ENCODE results near the gene PCDHA3. TPM values are rescaled to one million over a fixed set of nuclear protein-coding genes. Genes with fewer than 3 reads are reported as not detected.
"Not testable (repeated sequence)": the region's sequence is repeated elsewhere in the genome, so short reads cannot be mapped to it uniquely, and the experiment has no call there.

The PCDHA3 gene
- polyA plus RNA-seq, 2 of the 4 experiments (the other 2 are of a cell fraction): 0.84 to 1.7 TPM

DNA sequence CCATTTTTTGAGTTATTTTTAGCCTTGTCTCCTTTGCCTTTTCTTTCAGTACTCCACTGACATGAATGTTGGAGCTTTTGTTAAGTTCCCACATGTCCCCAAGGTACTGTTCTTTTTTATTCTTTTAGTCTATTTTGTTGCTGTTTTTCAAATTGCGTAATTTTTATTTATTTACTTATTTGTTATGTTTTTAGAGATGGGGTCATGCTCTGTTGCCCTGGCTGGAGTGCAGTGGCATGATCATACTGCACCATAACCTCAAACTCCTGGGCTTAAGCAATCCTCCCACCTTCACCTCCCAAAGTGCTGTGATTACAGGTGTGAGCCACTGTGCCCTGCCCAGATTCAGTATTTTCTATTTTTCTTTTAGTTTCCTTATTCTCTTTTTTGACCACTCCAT, 20.3 kb upstream of the PCDHA3 start:
- Histone ChIP-seq H3K9me3 (peaks cover 56% of the 10 kb centered on the region), H3K4me3 (no peak overlapping the region), H3K4me1 (no peaks in the 10 kb centered on the region), H3K27ac (no peak overlapping the region), H3K4me2 (no peak overlapping the region)
- ChIA-PET POLR2A (no interaction called here), CTCF (interaction anchor here (2.4 kb wide), 1 partner anchor 26 kb away, joined by 8 read pairs; the partner anchor contains the start of gene PCDHA4)
- FAIRE-seq (no peak), DNase-seq (ENCODE audit: low read depth in 1 of 2, low spot score in 1 of 2) (no peak), ATAC-seq (no peak)
- no peak for TF ChIP-seq RFX5 (IDR thresholded peaks at IDR 0.05)
- no peak for TF ChIP-seq TFCP2L1 (CRISPR knock-in tag; IDR thresholded peaks at IDR 0.05)
- TF ChIP-seq, protein P1, sequence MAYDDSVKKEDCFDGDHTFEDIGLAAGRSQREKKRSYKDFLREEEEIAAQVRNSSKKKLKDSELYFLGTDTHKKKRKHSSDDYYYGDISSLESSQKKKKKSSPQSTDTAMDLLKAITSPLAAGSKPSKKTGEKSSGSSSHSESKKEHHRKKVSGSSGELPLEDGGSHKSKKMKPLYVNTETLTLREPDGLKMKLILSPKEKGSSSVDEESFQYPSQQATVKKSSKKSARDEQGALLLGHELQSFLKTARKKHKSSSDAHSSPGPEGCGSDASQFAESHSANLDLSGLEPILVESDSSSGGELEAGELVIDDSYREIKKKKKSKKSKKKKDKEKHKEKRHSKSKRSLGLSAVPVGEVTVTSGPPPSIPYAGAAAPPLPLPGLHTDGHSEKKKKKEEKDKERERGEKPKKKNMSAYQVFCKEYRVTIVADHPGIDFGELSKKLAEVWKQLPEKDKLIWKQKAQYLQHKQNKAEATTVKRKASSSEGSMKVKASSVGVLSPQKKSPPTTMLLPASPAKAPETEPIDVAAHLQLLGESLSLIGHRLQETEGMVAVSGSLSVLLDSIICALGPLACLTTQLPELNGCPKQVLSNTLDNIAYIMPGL (CRISPR knock-in tag; IDR thresholded peaks at IDR 0.05; ENCODE audit: borderline replicate concordance): no peak
- WGBS (ENCODE audit: missing lambda C conversion rate): 6% methylated on average over 1 of the region's 1 CpG

- DNase-seq (ENCODE audit: low read depth in 1 of 2, low spot score in 1 of 2): peak; percentile 29 to 46
- 25% methylated on average over 29 of the region's 29 CpGs for WGBS (ENCODE audit: missing lambda C conversion rate)
These were observed 14.8 kb upstream of the PCDHA3 start, which contains the start of gene PCDHA1 for GRCh38 chr5:140785905-140786686. TSS of gene PCDHA1 (plus strand) at chr5:140786140.

DNA sequence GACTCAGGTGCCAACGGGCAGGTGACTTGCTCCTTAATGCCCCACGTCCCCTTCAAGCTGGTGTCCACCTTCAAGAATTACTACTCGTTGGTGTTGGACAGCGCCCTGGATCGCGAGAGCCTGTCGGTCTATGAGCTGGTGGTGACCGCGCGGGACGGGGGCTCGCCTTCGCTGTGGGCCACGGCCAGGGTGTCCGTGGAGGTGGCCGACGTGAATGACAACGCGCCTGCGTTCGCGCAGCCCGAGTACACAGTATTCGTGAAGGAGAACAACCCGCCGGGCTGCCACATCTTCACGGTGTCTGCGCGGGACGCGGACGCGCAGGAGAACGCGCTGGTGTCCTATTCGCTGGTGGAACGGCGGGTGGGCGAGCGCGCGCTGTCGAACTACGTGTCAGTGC, 13.4 kb upstream of the PCDHA3 start:
- H3K4me1 ChIP-seq; H3K4me2 ChIP-seq; DNase-seq (ENCODE audit: low read depth in 1 of 2, low spot score in 1 of 2); H3K27ac ChIP-seq; ATAC-seq; POLR2A ChIA-PET; H3K4me3 ChIP-seq; FAIRE-seq: not testable (repeated sequence)
- WGBS (ENCODE audit: missing lambda C conversion rate): 85% methylated on average over 44 of the region's 44 CpGs
- H3K9me3 ChIP-seq: peaks cover 45% of the 10 kb centered on the region
- CTCF ChIA-PET: interaction anchor here (2.1 kb wide), 1 partner anchor 254 kb away, joined by 9 read pairs; no protein-coding TSS in a partner anchor

More at GRCh38 chr5:140785905-140786686, 14.8 kb upstream of the PCDHA3 start, which contains the start of gene PCDHA1:
- ATAC-seq (peak in 1 of 2 experiments; percentile 56; a peak in 2 of 6 replicates), FAIRE-seq (peak; percentile 85)
- TF ChIP-seq NR3C1 (IDR thresholded peaks at IDR 0.05) (no peak), RARB (CRISPR knock-in tag; IDR thresholded peaks at IDR 0.05) (no peak), JUNB (IDR thresholded peaks at IDR 0.05) (no peak), RAD21 (conservative IDR thresholded peaks at IDR 0.05 in 1 of 2, IDR thresholded peaks at IDR 0.05 in 1 of 2) (peak in 1 of 2 experiments; percentile 29; a peak in 2 of 5 replicates), GATA3 (IDR thresholded peaks at IDR 0.05; ENCODE audit: borderline replicate concordance) (no peak), RNF2 (IDR thresholded peaks at IDR 0.05; ENCODE audit: borderline replicate concordance, low read depth) (no peak)
- TF ChIP-seq, protein P2, sequence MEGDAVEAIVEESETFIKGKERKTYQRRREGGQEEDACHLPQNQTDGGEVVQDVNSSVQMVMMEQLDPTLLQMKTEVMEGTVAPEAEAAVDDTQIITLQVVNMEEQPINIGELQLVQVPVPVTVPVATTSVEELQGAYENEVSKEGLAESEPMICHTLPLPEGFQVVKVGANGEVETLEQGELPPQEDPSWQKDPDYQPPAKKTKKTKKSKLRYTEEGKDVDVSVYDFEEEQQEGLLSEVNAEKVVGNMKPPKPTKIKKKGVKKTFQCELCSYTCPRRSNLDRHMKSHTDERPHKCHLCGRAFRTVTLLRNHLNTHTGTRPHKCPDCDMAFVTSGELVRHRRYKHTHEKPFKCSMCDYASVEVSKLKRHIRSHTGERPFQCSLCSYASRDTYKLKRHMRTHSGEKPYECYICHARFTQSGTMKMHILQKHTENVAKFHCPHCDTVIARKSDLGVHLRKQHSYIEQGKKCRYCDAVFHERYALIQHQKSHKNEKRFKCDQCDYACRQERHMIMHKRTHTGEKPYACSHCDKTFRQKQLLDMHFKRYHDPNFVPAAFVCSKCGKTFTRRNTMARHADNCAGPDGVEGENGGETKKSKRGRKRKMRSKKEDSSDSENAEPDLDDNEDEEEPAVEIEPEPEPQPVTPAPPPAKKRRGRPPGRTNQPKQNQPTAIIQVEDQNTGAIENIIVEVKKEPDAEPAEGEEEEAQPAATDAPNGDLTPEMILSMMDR (IDR thresholded peaks at IDR 0.05): peak; percentile 23; the same call in 2 of the 3 replicates
- TF ChIP-seq, protein P3, sequence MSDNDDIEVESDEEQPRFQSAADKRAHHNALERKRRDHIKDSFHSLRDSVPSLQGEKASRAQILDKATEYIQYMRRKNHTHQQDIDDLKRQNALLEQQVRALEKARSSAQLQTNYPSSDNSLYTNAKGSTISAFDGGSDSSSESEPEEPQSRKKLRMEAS (IDR thresholded peaks at IDR 0.05): no peak
- no peak within 1 kb of the TSS for H3K4me3 ChIP-seq
- H3K4me2 ChIP-seq: peak within 1 kb of the TSS; percentile 44; the same call in 2 of the 3 replicates
- POLR2A ChIA-PET: no interaction called here
- no peak within 1 kb of the TSS for H3K27ac ChIP-seq
- peaks cover 48% of the 10 kb centered on the region for H3K9me3 ChIP-seq
- CTCF ChIA-PET: interaction anchor here (0.6 to 2.1 kb wide), 6 partner anchors 9 to 255 kb away, joined by 3 to 9 read pairs (median 4); partner anchors contain the start of gene PCDHA2
- no peaks in the 10 kb centered on the region for H3K4me1 ChIP-seq

DNA sequence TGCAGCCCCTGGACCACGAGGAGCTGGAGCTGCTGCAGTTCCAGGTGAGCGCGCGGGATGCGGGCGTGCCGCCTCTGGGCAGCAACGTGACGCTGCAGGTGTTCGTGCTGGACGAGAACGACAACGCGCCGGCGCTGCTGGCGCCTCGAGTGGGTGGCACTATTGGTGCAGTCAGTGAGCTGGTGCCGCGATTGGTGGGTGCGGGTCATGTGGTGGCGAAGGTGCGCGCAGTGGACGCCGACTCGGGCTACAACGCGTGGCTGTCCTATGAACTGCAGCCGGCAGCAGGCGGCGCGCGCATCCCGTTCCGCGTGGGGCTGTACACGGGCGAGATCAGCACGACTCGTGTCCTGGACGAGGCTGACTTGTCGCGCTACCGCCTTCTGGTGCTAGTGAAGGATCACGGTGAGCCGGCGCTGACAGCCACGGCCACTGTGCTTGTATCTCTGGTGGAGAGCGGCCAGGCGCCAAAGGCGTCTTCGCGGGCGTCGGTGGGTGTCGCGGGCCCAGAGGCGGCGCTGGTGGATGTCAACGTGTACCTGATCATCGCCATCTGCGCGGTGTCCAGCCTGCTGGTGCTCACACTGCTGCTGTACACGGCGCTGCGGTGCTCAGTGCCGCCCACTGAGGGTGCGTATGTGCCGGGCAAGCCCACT, 12.9 kb upstream of the PCDHA3 start:
- H3K4me1 ChIP-seq; FAIRE-seq; H3K4me3 ChIP-seq; POLR2A ChIA-PET; DNase-seq (ENCODE audit: low read depth in 1 of 2, low spot score in 1 of 2); H3K4me2 ChIP-seq; ATAC-seq; H3K27ac ChIP-seq; CTCF ChIA-PET: not testable (repeated sequence)
- H3K9me3 ChIP-seq: peaks cover 43% of the 10 kb centered on the region
- 85% methylated on average over 69 of the region's 70 CpGs for WGBS (ENCODE audit: missing lambda C conversion rate)

Data from A549 (cell line).